GM11168 (cell line): Measurements from ENCODE around the gene GAS7.

Experiments
- in situ Hi-C: fragments of 300-500 bp; cut with MboI; formaldehyde crosslinking; loops from one replicate; pipeline ENCODE4 v1.12.0; 2022; ENCODE audit warnings: low sequenced_read_pairs; ENCODE audit not compliant: unreplicated experiment

GAS7 gene

GRCh38 chr17:9934331-9934730 is 264.1 kb downstream of the GAS7 start:
- in situ Hi-C loops, result no loop called here

DNA sequence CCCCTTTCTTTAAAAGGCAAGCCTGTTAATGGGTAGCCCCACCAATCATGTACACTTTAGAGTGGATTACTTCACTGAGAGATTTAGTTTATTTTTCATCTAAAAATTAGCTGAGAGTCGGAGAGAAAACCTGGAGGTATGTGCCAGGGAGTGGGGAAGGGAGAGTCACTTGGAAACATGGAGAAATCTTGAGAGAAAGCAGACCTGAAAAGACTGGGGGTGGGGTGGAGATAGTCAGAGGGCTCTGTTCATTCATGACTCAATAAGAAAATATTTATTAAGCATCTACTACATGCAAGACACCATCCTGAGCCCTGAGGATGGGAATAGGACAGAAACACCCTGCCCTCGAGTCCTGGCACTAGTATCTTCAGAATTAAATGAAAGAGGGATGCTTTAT is 265.9 kb downstream of the GAS7 start:
- in situ Hi-C loops, result no loop called here

GRCh38 chr17:9931144-9931741 is 267.2 kb downstream of the GAS7 start:
- in situ Hi-C loops, result no loop called here

GRCh38 chr17:9929871-9930270 is 268.5 kb downstream of the GAS7 start:
- in situ Hi-C loops, result no loop called here

- in situ Hi-C loops, result no loop called here
Observed at GRCh38 chr17:9928601-9929333, 269.6 kb downstream of the GAS7 start.

GRCh38 chr17:9926150-9926804 is 272.1 kb downstream of the GAS7 start:
- in situ Hi-C loops, result no loop called here

- in situ Hi-C loops, result no loop called here
Observed at GRCh38 chr17:9925457-9925856, 272.9 kb downstream of the GAS7 start.

- in situ Hi-C loops, result loop anchor here (25.0 kb wide), 1 partner anchor 688 kb away; no protein-coding TSS in a partner anchor
Observed at GRCh38 chr17:9924735-9925191, 273.6 kb downstream of the GAS7 start.

- in situ Hi-C loops, result loop anchor here (25.0 kb wide), 1 partner anchor 690 kb away; no protein-coding TSS in a partner anchor
Observed at GRCh38 chr17:9922012-9922848, 276.2 kb downstream of the GAS7 start.

- in situ Hi-C loops, result loop anchor here (25.0 kb wide), 1 partner anchor 691 kb away; no protein-coding TSS in a partner anchor
Observed at GRCh38 chr17:9921216-9921615, 277.2 kb downstream of the GAS7 start.

DNA sequence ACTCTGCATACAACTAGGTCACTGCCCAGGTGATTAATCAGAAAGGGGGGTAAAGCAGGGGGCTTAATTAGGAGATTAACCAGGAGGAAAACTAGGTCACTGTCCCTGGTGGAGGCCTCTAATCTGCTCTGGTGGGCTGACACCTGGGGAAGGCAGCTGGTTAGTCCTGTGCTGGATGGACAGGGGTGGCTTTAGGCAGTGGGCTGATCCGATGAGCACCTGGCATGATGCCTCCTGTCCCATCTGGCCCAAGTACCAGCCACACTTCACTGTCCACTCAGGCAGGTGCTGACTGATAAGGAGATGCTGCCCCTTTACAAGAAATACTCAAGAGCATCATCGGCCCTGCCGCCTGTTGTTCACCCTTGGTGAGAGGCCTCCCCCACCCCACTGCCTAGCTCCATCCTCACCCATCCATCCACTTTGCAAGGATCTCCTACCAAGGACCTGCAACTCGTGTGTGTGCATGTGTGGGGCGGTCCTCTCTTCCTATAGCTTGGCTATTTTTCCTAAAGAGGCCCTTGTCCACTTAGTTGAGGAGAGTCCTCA is 279.5 kb downstream of the GAS7 start:
- in situ Hi-C loops, result loop anchor here (25.0 kb wide), 1 partner anchor 693 kb away; no protein-coding TSS in a partner anchor

DNA sequence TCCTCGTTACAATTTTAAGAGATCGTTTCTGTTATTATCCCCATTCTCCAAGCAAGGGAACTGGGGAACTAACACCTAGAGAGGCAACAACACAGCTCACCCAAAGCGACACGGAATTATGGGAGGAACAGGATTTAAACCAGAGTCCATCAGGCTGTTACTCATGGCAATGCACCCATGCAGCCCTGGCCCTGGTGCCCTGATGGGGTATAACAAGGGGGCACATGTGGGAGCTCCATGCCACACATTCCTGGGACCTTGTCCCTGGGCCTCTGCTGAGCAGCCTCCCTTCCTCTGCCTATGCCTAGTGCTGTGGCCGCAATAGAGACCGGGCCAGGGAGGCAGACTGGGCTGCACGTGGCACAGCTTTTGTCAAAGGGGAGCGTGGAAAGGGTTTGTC is 280.1 kb downstream of the GAS7 start:
- in situ Hi-C loops, result loop anchor here (25.0 kb wide), 1 partner anchor 694 kb away; no protein-coding TSS in a partner anchor

DNA sequence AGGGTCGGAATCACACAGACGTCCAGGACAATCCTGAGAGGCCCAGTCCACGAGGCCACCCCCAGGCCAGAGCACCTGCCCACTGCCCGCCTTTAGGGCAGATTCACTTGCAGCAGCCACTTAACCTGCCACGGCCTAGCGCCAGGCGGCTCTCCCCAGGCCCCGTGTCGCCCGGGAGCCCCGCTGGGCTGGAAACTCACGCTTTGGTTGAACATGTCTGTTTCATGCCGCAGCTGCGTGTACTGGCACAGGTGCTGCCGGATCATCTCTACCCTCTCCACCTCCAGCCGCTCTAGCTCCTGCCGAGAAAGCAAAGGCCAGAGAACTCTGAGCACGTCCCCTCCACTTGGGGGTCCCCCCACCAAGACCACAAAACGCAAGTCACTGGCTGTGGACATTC is 280.6 kb downstream of the GAS7 start:
- in situ Hi-C loops, result loop anchor here (25.0 kb wide), 1 partner anchor 694 kb away; no protein-coding TSS in a partner anchor

DNA sequence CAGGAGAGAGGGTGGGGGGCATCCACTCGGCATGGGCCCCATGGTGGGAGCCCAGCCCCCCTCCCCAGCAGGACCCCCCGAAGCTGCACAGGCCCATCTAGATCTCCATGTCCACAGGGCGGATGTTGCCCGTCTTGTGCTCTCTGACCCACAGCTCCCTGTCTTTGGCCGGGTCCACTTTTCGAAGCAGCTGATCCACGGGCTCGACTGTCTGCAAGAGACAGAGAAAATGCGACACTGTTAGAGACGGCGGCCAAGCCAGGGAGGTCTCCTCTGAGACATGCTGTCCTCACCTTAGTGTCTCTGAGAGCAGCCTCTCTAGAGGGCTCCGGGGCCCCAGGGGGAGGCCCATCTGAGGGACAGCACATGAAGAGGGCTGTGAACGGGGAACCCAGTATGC is 281.3 kb downstream of the GAS7 start:
- in situ Hi-C loops, result loop anchor here (25.0 kb wide), 1 partner anchor 695 kb away; no protein-coding TSS in a partner anchor

DNA sequence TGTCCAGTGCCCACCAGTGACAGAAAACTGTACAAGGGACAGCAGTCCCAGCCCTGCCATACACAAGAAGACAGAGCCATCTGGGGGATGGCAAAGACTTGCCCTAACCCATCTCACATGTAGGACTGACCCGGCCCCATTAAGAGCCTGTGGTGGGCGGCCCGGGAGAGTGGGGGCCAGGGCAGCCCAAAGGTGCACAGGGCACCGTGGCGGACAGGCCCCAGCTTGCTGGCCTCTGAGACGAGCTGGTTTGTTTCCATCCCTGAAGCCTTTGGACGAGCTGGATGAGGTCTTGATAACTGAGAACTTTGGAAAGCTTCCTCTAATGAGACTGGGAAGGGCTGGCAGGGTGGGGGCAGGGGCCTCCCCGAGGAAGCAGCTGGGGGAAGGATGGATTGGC is 282.3 kb downstream of the GAS7 start:
- in situ Hi-C loops, result loop anchor here (25.0 kb wide), 1 partner anchor 696 kb away; no protein-coding TSS in a partner anchor

DNA sequence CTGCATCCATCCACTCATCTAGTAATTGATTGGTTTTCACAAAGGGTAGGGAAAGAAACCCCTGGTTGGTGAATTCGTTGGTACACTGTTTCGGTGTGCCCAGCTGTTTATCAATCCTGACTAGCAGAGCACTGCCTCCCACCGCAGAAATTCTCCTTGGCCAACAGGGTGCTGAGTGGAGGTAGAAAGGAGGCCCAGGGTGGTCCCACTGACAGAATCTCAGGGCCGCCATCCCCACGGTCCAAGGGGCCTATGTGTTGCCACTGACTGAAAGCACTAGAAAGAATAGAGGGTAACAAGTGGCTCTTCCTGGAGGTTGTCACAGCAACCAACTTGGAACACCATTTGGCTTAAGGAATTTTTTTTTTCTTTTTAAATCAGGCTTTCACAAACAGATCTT is 284.9 kb downstream of the GAS7 start:
- in situ Hi-C loops, result loop anchor here (25.0 kb wide), 1 partner anchor 699 kb away; no protein-coding TSS in a partner anchor

GRCh38 chr17:9912121-9913099 is 286.0 kb downstream of the GAS7 start:
- in situ Hi-C loops, result loop anchor here (25.0 kb wide), 1 partner anchor 700 kb away; no protein-coding TSS in a partner anchor

DNA sequence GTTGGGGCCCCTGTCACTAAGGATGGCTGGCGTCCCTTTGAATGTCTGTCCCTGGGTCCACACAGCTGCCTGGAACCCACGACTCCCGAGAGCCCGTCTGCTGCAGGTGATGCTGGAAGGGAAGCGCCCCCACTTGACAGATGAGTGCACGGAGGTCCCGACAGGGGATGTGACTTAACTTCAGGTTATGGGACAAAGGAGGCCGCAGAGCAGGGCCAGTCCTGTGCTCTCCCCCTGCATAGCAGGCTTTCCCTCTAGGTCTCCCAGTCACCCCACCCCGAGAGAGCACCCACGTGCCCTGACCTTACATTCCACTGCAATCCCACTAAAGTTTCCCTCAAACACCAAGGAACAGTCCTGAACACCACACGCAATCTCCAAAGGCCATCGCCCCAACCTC is 287.3 kb downstream of the GAS7 start:
- in situ Hi-C loops, result loop anchor here (25.0 kb wide), 1 partner anchor 701 kb away; no protein-coding TSS in a partner anchor
